GM18858 (cell line): ENCODE measurements around the gene COL23A1.

Experiments used
- ATAC-seq: cut with Tn5 transposase; IDR thresholded peaks from one replicate; pipeline ENCODE4 v1.9.1; 2021; ENCODE audit not compliant: unreplicated experiment

The COL23A1 gene

GRCh38 chr5:178463321-178464155, 126.7 kb downstream of the COL23A1 start:
- no peak for ATAC-seq

- ATAC-seq, result no peak
Observed at GRCh38 chr5:178462816-178463215, 127.4 kb downstream of the COL23A1 start.

- ATAC-seq, result no peak
Observed at GRCh38 chr5:178462076-178462475, 128.1 kb downstream of the COL23A1 start.

- no peak for ATAC-seq
Observed at GRCh38 chr5:178461004-178461730, 129.0 kb downstream of the COL23A1 start.

- ATAC-seq, result no peak
Observed at GRCh38 chr5:178460598-178460997, 129.6 kb downstream of the COL23A1 start.

GRCh38 chr5:178460174-178460573, 130.0 kb downstream of the COL23A1 start:
- ATAC-seq, result no peak

- no peak for ATAC-seq
Observed at GRCh38 chr5:178458140-178458539, 132.1 kb downstream of the COL23A1 start.

- ATAC-seq, result no peak
Observed at GRCh38 chr5:178457471-178457870, 132.7 kb downstream of the COL23A1 start.

GRCh38 chr5:178455480-178455835, 134.7 kb downstream of the COL23A1 start:
- ATAC-seq, result no peak

- no peak for ATAC-seq
Observed at GRCh38 chr5:178454821-178455479, 135.2 kb downstream of the COL23A1 start.

GRCh38 chr5:178454303-178454702, 135.9 kb downstream of the COL23A1 start:
- no peak for ATAC-seq

GRCh38 chr5:178453224-178453623, 137.0 kb downstream of the COL23A1 start:
- no peak for ATAC-seq

GRCh38 chr5:178450121-178451028, 139.8 kb downstream of the COL23A1 start:
- no peak for ATAC-seq

GRCh38 chr5:178449163-178450070, 140.8 kb downstream of the COL23A1 start:
- ATAC-seq, result no peak

- no peak for ATAC-seq
Observed at GRCh38 chr5:178445534-178445933, 144.7 kb downstream of the COL23A1 start.

- ATAC-seq, result no peak
Observed at GRCh38 chr5:178442405-178443257, 147.6 kb downstream of the COL23A1 start.

- ATAC-seq, result no peak
Observed at GRCh38 chr5:178441486-178442270, 148.5 kb downstream of the COL23A1 start.

- no peak for ATAC-seq
Observed at GRCh38 chr5:178440181-178440580, 150.0 kb downstream of the COL23A1 start.
